GM21381 (cell line): ENCODE measurements around the gene COX17.
A peak's percentile ranks its signal among the peaks of the same experiment; 100 is the strongest.

Source experiments
- ATAC-seq: cut with Tn5 transposase; IDR thresholded peaks from one replicate; pipeline ENCODE4 v1.9.1; 2021; ENCODE audit warnings: mild to moderate bottlenecking, moderate library complexity; ENCODE audit not compliant: unreplicated experiment

Gene COX17

GRCh38 chr3:119675188-119675874 is 1.9 kb downstream of the COX17 start:
- no peak for ATAC-seq

GRCh38 chr3:119673875-119674274 is 3.3 kb downstream of the COX17 start:
- no peak for ATAC-seq

GRCh38 chr3:119672776-119673175 is 4.4 kb downstream of the COX17 start:
- ATAC-seq, result no peak

- no peak for ATAC-seq
Observed at GRCh38 chr3:119669906-119670570, 7.2 kb downstream of the COX17 start.

GRCh38 chr3:119665954-119666559 is 11.1 kb downstream of the COX17 start:
- ATAC-seq, result no peak

GRCh38 chr3:119664850-119665379 is 12.3 kb downstream of the COX17 start:
- ATAC-seq, result no peak

GRCh38 chr3:119664370-119664769 is 12.8 kb downstream of the COX17 start:
- ATAC-seq, result no peak

- ATAC-seq, result no peak
Observed at GRCh38 chr3:119663885-119664284, 13.3 kb downstream of the COX17 start.

- no peak for ATAC-seq
Observed at GRCh38 chr3:119662604-119663373, 14.4 kb downstream of the COX17 start.

GRCh38 chr3:119660474-119661440 is 16.4 kb downstream of the COX17 start, which contains the start of gene POPDC2:
TSS of gene POPDC2 (minus strand) at chr3:119660589. CDS start at chr3:119660423, 166 bp downstream.
- no peak for ATAC-seq

- ATAC-seq, result no peak
Observed at GRCh38 chr3:119659606-119660291, 17.5 kb downstream of the COX17 start.

GRCh38 chr3:119658994-119659393 is 18.2 kb downstream of the COX17 start:
- ATAC-seq, result no peak

- ATAC-seq, result peak; percentile 67
Observed at GRCh38 chr3:119657887-119658702, 19.1 kb downstream of the COX17 start.

GRCh38 chr3:119653876-119654275 is 23.3 kb downstream of the COX17 start:
- no peak for ATAC-seq

- ATAC-seq, result no peak
Observed at GRCh38 chr3:119652306-119653033, 24.7 kb downstream of the COX17 start.

- no peak for ATAC-seq
Observed at GRCh38 chr3:119649761-119650160, 27.4 kb downstream of the COX17 start.

GRCh38 chr3:119647843-119648575 is 29.2 kb downstream of the COX17 start:
- ATAC-seq, result no peak
